HG02981 (cell line): ENCODE data around the gene AJM1.
"Not testable (repeated sequence)": the region's sequence is repeated elsewhere in the genome, so short reads cannot be mapped to it uniquely, and the experiment has no call there.

Experiments
- ATAC-seq: cut with Tn5 transposase; IDR thresholded peaks from one replicate; pipeline ENCODE4 v1.9.1; 2021; ENCODE audit warnings: mild to moderate bottlenecking, moderate library complexity; ENCODE audit not compliant: unreplicated experiment

Gene AJM1

DNA sequence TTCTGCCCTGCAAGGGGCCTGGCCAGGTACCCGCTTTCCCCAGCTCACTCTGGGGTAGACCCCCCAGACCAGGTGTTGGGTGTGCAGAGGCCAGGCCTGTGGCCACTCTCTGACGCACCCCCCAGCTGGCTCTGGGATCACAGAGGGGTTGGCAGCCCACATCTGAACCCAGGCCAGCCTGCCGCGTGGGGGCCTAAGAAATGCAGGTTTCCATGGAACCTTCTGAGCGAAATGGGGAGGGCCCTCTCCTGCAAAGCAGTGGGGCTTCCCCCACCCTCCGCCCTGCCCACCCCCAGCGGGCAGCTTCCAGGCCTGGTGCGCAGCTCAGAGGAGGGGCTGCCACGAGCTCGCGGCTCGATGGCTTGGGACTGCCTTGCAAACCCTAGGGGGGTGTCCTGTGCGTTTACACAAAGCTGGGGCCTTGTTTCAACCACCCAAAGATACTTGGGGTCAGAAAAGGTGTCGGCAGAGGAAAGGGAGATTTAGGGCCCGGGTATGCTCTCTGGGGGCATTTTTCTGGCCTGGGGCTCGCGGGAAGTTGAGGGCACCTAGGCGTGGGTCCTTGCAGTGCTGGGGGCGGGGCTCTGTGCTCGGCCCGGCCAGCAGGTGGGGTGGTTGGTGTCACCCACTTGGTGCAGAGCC is 1.0 kb downstream of the AJM1 start:
- not testable (repeated sequence) for ATAC-seq

DNA sequence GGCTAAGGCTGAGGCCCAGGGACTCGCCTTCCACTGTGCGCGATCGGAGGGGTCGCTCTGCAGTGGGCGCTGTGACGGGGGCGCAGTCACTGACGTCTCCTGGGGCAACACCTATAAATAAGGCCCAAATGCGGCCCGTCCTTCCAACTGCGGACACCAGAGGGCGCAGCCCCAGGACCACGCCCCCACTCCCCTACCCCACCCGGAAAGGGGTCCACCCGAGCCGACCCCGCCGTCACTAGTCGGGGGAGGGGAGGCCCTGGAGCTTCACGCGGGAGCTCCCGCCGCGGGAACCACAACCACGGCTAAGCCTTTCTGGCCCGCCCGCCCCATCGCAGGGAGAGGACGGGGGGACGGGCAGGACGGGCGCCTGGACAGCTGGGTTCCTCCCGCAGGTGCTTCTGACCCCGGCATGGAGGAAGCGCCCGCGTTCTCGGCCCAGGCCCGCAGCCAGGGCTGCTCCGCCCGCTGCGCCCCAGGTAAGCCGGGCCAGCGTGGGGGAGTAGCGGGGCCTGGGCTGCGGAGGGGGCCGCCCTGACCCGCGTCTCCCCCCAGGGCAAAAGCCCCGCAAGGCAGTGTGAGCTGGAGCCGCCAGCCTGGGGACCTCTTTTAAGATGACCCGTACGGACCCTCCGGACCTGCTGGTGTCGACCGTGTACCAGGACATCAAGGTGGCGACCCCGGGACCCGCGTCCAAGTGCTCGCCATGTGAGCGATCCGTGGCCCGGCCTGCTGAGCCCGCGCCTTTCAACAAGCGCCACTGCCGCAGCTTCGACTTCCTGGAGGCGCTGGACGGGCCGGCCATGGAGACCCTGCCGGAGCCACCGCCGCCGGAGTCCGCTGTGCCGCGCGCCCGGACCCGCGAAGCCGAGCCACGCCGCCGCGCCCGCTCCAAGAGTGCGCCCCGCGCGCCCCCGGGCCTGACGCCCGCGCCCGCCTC is 1.8 kb downstream of the AJM1 start:
- not testable (repeated sequence) for ATAC-seq

GRCh38 chr9:136844761-136845464 is 2.6 kb downstream of the AJM1 start:
- no peak for ATAC-seq

DNA sequence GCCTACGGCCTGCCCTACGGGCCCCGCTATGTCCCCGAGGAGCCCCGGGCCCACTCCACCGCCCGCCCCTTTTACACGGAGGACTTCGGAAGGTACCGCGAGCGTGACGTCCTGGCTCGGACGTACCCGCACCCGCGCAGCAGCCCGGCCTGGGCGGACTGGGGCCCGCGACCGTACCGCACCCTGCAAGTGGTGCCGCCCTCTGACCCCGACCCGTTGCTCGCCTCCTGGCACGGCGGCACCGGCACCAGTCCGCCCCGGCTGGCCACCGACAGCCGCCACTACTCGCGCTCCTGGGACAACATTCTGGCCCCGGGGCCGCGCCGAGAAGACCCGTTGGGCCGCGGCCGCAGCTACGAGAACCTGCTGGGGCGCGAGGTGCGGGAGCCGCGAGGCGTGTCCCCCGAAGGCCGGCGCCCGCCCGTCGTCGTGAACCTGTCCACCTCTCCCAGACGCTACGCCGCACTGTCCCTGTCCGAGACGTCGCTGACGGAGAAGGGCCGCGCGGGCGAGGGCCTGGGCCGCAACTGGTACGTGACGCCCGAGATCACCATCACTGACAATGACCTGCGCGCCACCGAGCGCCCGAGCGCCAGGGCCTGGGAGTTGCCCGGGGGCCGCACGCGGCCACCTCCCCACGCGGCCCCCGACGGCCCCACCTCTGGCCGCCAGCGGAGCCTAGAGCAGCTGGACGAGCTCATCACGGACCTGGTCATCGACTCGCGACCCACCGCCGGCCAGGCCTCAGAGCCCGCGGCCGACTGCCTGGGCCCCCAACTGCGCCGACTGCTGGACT is 3.4 kb downstream of the AJM1 start:
- ATAC-seq = no peak

GRCh38 chr9:136846376-136847087 is 4.3 kb downstream of the AJM1 start:
- ATAC-seq = no peak

- no peak for ATAC-seq
These were observed 5.0 kb downstream of the AJM1 start for GRCh38 chr9:136847088-136847825.

GRCh38 chr9:136847826-136848392 is 5.6 kb downstream of the AJM1 start:
- ATAC-seq = peak; percentile 31

DNA sequence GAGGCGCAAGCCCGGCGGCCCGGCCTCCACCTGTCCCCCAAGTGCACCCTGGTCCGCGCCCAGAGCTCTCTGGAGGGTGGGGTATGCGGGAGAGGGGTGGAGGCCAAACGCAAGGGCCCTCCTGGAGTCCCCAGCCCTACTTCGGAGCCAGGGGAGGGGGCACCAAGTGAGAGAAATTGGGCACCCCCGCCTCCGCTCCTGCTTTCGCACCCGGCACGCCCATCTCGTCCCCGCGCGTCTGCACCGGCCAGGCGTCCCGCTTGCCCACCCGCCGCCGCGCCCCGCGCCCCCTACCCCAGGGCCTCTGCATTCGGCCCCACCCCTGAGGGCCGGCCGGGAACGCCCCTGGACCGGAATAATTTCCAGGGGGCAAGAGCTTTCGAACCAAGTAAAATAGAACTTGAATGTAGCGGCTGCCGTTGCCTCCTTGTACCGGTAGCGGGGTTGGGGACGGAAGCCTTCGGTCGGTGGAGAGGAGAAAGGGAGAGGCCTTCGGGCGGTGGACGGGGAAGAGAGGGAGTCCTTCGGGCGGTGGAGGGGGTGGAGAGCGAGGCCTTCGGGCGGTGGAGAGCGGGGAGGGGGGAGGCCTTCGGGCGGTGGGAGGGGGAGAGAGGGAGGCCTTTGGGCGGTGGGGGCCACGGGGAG is 6.2 kb downstream of the AJM1 start:
- no peak for ATAC-seq

DNA sequence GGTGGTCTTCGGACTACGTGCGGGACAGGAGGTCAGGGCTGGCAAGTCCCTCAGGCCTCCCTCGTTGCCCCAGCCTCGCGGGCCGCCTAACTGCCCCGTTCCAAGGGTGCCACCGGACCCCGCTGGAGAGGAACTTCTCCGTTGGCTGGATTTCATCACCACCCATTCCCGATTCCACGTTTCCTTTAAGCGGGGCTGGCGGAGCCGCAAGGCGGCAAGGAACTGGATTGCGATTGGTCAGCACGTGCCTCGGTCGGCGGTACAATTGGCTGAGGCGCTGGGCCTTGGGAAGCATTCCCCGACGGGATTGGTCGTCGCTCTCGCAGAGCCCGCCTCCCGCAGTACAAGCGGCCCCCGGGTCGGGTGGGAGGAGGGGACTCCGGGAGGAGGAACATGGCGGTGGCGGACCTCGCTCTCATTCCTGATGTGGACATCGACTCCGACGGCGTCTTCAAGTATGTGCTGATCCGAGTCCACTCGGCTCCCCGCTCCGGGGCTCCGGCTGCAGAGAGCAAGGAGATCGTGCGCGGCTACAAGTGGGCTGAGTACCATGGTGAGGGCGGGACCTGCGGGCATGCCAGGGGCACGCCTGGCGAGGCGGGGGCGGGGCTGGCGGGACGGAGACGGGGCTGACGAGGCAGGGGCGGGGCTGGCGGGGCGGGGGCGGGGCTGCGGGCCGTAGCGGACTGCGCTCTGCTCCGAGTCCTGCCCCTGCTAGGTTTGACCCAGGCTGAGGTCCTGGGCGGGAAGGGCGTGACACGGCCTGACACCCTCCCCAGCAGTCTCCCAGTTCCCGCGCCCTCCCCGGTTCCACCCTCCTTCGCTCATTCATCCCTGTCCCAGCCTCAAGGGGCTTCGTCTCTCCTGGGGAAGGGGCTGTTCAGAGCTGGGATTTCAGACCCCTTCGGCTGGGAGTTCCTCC is 7.0 kb downstream of the AJM1 start, which contains the start of gene PHPT1:
Gene PHPT1 (plus strand): TSS at position 372 of the 922 bp plus-strand sequence. CDS start 22 bp downstream, at position 394.
- ATAC-seq = peak; percentile 73

DNA sequence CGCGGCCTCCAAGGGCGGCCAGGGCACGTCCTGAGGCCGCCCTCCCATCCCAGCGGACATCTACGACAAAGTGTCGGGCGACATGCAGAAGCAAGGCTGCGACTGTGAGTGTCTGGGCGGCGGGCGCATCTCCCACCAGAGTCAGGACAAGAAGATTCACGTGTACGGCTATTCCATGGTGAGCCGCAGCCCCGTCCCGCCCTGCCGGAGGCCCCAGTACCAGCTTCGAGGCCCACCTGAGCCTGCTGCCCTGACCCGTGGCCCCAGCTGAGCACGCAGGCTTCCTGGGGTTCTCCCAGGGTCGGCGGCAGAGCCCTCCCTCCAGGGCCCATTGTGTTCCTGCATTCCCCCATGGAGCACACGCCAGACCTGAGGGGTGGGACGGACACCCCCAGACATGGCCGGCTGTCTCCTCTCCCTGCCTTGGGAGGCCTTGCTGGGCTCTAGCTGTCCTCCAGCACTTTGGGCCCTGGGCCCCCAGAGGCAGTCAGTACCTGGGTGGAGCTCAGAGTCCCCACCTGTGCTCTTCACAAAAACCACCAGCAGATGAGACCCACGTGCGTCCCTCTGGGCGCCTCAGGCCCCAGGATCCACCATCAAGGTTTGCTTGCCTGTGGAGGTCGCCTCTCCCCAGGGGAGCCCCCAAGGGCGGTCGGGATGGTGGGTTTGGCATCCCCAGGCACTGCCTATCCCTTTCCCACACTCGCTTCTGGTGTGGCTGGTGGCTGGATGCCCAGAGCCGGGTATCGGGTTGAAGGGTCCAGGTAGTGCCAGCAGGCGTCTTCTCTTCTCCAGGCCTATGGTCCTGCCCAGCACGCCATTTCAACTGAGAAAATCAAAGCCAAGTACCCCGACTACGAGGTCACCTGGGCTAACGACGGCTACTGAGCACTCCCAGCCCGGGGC is 7.9 kb downstream of the AJM1 start:
- no peak for ATAC-seq

- no peak for ATAC-seq
These were observed 8.8 kb downstream of the AJM1 start for GRCh38 chr9:136850866-136851775.

GRCh38 chr9:136851941-136852663 is 9.8 kb downstream of the AJM1 start, which contains the start of gene MAMDC4:
MAMDC4 (plus strand) TSS chr9:136852346; CDS start chr9:136852417, 71 bp downstream.
- ATAC-seq = no peak

DNA sequence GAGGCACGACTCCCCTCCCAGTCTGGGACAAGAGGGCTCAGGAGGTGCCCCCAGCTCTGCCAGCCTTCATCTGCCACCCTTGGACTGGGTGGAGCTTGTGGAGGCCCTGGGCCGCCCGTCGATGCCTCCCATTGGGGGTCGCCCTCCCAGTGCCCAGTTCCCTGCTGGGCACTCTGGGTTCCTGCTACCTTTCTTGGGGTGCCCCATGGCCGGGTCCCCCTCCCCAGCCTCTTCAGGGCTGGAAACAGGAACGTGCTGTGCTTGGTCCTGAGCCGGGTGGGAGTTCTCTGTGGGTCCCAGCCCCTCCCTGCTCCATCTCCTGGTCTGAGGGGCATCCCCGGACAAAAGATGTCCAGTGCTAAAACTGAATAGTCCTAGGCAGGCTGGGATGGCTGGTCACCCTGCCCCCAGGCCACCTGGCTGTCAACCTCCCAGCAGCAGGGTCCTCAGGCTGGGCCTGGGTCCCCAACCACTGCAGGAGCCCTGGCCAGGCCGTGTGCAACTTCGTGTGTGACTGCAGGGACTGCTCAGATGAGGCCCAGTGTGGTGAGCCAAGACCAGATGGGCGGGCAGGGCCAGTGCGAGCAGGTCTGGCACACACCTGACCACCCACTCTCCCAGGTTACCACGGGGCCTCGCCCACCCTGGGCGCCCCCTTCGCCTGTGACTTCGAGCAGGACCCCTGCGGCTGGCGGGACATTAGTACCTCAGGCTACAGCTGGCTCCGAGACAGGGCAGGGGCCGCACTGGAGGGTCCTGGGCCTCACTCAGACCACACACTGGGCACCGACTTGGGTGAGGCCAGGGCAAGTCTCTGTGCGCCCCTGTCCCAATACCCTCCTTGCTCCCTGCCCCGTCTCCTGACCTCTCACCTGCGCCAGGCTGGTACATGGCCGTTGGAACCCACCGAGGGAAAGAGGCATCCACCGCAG is 10.7 kb downstream of the AJM1 start:
- ATAC-seq = no peak
